Measurements from ENCODE around the gene CKS1B. TPM values are rescaled to one million over a fixed set of nuclear protein-coding genes. Genes with fewer than 3 reads are reported as not detected.
A peak's percentile ranks its signal among the peaks of the same experiment; 100 is the strongest.

CKS1B gene
- total and polyA plus RNA-seq, 2 donors (not counting 1 experiment from before 2014, with no cell fraction given), result 16.8 to 33.0 TPM

DNA sequence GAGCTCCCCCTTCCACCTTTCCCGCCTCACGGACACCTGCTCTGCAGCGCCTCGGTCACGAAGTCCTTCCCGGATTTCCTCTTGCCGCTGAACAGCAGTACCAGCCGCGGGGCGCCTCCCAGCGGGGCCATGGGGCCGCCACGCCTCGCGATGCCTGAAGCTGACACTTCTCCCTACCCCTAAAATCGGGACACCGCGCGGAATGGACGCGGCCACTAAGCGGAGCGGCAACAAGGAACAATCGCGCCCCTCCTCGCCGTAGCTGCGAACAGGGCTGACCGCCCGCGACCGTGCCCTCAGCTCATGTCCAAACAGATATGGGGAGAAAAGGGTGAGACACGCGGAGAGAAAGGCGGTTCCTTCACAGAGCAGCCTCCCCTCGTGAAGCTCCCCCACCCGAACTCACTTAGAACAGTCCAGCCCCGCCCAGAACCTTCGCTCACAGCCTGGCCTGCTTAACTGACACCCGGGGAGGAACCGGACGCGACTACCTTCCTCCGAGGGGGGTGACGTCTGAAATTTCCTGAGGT, 37.9 kb upstream of the CKS1B start, which contains the start of gene PMVK:
Gene PMVK, minus strand, starts transcription at position 165 of the 530 bp plus-strand sequence. Its CDS starts 34 bp downstream, at position 131.
- Mint-ChIP-seq H3K4me1 (peaks cover 51% of the 10 kb centered on the region), H3K27me3 (no peaks in the 10 kb centered on the region), H3K4me3 (peak within 1 kb of the TSS; percentile 97), H3K27ac (peak within 1 kb of the TSS; percentile 100), H3K9me3 (ENCODE audit: insufficient read depth) (no peaks in the 10 kb centered on the region)
- intact Hi-C loops (cut with micrococcal nuclease), result loop anchor here (1.0 to 5.0 kb wide), 12 partner anchors 19 to 921 kb away; partner anchors contain the start of genes ADAR, ATP8B2, CKS1B and EFNA4
- Histone ChIP-seq H4K20me1 (ENCODE audit: control insufficient read depth, insufficient read depth, low read length, poor library complexity, severe bottlenecking) (no peaks in the 10 kb centered on the region), H3K9ac (ENCODE audit: low read length) (peak within 1 kb of the TSS; percentile 93), H3K4me3 (ENCODE audit: control extremely low read depth in 1 of 5, extremely low read depth in 1 of 5, insufficient read depth in 1 of 5, low read depth in 2 of 5, low read length in 4 of 5) (peak within 1 kb of the TSS; percentile 76 to 90 (median 80)), H2AFZ (ENCODE audit: insufficient read depth, low read depth, low read length, poor library complexity, severe bottlenecking) (peak within 1 kb of the TSS; percentile 98), H3K27ac (ENCODE audit: low read length in 2 of 2) (peak within 1 kb of the TSS; percentile 98), H3K36me3 (replicated peaks in 1 of 2; ENCODE audit: control extremely low read depth in 1 of 2, control insufficient read depth in 1 of 2, extremely low read depth in 1 of 2, insufficient read depth in 2 of 2, low read length in 1 of 2) (peaks cover 0 to 4% of the 10 kb centered on the region in 2 experiments), H3K4me2 (replicated peaks; ENCODE audit: low read depth, low read length, poor library complexity, severe bottlenecking) (peak within 1 kb of the TSS; percentile 80), H3K4me1 (ENCODE audit: control insufficient read depth in 2 of 2, insufficient read depth in 2 of 2, low read length in 2 of 2) (peaks cover 32 to 50% of the 10 kb centered on the region in 2 donors), H3K9me3 (ENCODE audit: control extremely low read depth in 1 of 3, control insufficient read depth in 2 of 3, insufficient read depth in 1 of 3, low read length in 2 of 3) (no peaks in the 10 kb centered on the region), H3K27me3 (replicated peaks in 1 of 4; ENCODE audit: control extremely low read depth in 1 of 4, control insufficient read depth in 3 of 4, insufficient read depth in 4 of 4, low read length in 3 of 4) (no peaks in the 10 kb centered on the region), H3K79me2 (ENCODE audit: control insufficient read depth, insufficient read depth, low read length) (peaks cover 40% of the 10 kb centered on the region)
- no peak for TF ChIP-seq EZH2 (IDR thresholded peaks at IDR 0.05; ENCODE audit: borderline replicate concordance, insufficient read depth, low read depth, low read length, poor library complexity, severe bottlenecking)
- TF ChIP-seq, protein P1, sequence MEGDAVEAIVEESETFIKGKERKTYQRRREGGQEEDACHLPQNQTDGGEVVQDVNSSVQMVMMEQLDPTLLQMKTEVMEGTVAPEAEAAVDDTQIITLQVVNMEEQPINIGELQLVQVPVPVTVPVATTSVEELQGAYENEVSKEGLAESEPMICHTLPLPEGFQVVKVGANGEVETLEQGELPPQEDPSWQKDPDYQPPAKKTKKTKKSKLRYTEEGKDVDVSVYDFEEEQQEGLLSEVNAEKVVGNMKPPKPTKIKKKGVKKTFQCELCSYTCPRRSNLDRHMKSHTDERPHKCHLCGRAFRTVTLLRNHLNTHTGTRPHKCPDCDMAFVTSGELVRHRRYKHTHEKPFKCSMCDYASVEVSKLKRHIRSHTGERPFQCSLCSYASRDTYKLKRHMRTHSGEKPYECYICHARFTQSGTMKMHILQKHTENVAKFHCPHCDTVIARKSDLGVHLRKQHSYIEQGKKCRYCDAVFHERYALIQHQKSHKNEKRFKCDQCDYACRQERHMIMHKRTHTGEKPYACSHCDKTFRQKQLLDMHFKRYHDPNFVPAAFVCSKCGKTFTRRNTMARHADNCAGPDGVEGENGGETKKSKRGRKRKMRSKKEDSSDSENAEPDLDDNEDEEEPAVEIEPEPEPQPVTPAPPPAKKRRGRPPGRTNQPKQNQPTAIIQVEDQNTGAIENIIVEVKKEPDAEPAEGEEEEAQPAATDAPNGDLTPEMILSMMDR (IDR thresholded peaks at IDR 0.05), result peak; percentile 40
- ATAC-seq (ENCODE audit: low read depth) (peak; percentile 89), DNase-seq (peak; percentile 99)
- 0% methylated on average over 38 of the region's 45 CpGs for WGBS (ENCODE audit: insufficient coverage)
- ChIA-PET CTCF (interaction anchor here (0.6 to 2.9 kb wide), 27 partner anchors 9 to 608 kb away, joined by 3 to 30 read pairs (median 6); partner anchors contain the start of genes ADAM15, PBXIP1 and PYGO2), POLR2A (interaction anchor here (0.6 to 1.5 kb wide), 16 partner anchors 11 to 1022 kb away, joined by 3 to 14 read pairs (median 4); partner anchors contain the start of genes FLAD1, PBXIP1, PYGO2 and UBAP2L)

Measured in B cell (primary cell).